Astrocyte (in vitro differentiated cells and primary cell): ENCODE measurements around the gene BEND6. TPM values are rescaled to one million over a fixed set of nuclear protein-coding genes. Genes with fewer than 3 reads are reported as not detected.
A peak's percentile ranks its signal among the peaks of the same experiment; 100 is the strongest.

Experiments used
- DNase-seq: peaks from one replicate; pipeline ENCODE4 v3.0.0-alpha.2; 2010; ENCODE audit warnings: low read depth
- FAIRE-seq: peaks from 2 replicates; lab custom pipeline; 2011; peaks lifted over from hg19 to GRCh38; lab: Jason Lieb, UNC
- H2AFZ ChIP-seq: 2 replicates; pipeline ENCODE4 v1.6.0; 2012; ENCODE audit warnings: low read depth, low read length, inconsistent platforms
- H3K27ac ChIP-seq: 2 replicates; pipeline ENCODE4 v1.5.1; 2011; ENCODE audit warnings: low read depth, low read length, inconsistent platforms
- H3K27me3 ChIP-seq: 2 replicates; pipeline ENCODE4 v1.6.0; 2011; ENCODE audit warnings: low read length, inconsistent platforms; ENCODE audit not compliant: insufficient read depth
- H3K36me3 ChIP-seq: 2 replicates; pipeline ENCODE4 v1.5.1; 2011; ENCODE audit warnings: low read length, inconsistent platforms; ENCODE audit not compliant: insufficient read depth
- H3K4me1 ChIP-seq: 2 replicates; pipeline ENCODE4 v1.5.1; 2011; ENCODE audit warnings: low read length, inconsistent platforms; ENCODE audit not compliant: insufficient read depth
- H3K4me2 ChIP-seq: 2 replicates; pipeline ENCODE4 v1.6.0; 2012; ENCODE audit warnings: low read length, inconsistent platforms
- H3K4me3 ChIP-seq: 2 replicates; pipeline ENCODE4 v1.5.1; 2011; ENCODE audit warnings: low read depth, mild to moderate bottlenecking, low read length, inconsistent platforms; ENCODE audit not compliant: insufficient read depth
- H3K79me2 ChIP-seq: 2 replicates; pipeline ENCODE4 v1.6.0; 2012; ENCODE audit warnings: mild to moderate bottlenecking, low read length, inconsistent platforms; ENCODE audit not compliant: insufficient read depth
- H3K9ac ChIP-seq: 2 replicates; pipeline ENCODE4 v1.6.0; 2012; ENCODE audit warnings: mild to moderate bottlenecking, low read length, inconsistent platforms
- H3K9me3 ChIP-seq: 2 replicates; pipeline ENCODE4 v1.5.1; 2012; ENCODE audit warnings: low read depth, mild to moderate bottlenecking, low read length, inconsistent platforms; ENCODE audit not compliant: insufficient read depth
- H4K20me1 ChIP-seq: 2 replicates; pipeline ENCODE4 v1.6.0; 2012; ENCODE audit warnings: low read length, inconsistent platforms; ENCODE audit not compliant: insufficient read depth
- H3K27ac Mint-ChIP-seq: one replicate; pipeline ENCODE4 v1.8.0; 2021; ENCODE audit warnings: mild to moderate bottlenecking, mixed read lengths; ENCODE audit not compliant: unreplicated experiment
- H3K27me3 Mint-ChIP-seq: one replicate; pipeline ENCODE4 v1.8.0; 2021; ENCODE audit warnings: low read depth, mixed read lengths; ENCODE audit not compliant: unreplicated experiment
- H3K36me3 Mint-ChIP-seq: one replicate; pipeline ENCODE4 v1.8.0; 2021; ENCODE audit warnings: low read depth, mixed read lengths; ENCODE audit not compliant: unreplicated experiment
- H3K4me1 Mint-ChIP-seq: one replicate; pipeline ENCODE4 v1.8.0; 2021; ENCODE audit warnings: low read depth, mixed read lengths; ENCODE audit not compliant: unreplicated experiment
- H3K4me3 Mint-ChIP-seq: one replicate; pipeline ENCODE4 v1.8.0; 2021; ENCODE audit warnings: mild to moderate bottlenecking, moderate library complexity, mixed read lengths; ENCODE audit not compliant: unreplicated experiment
- H3K9me3 Mint-ChIP-seq: one replicate; pipeline ENCODE4 v1.8.0; 2021; ENCODE audit warnings: mild to moderate bottlenecking, mixed read lengths; ENCODE audit not compliant: unreplicated experiment
- EZH2 ChIP-seq: IDR thresholded peaks from 2 replicates; pipeline ENCODE4 v1.6.1; 2012; ENCODE audit warnings: mild to moderate bottlenecking, low read length, inconsistent platforms; ENCODE audit not compliant: insufficient read depth
- total RNA-seq: library from RNA; stranded (reverse); gene quantifications from 2 replicates; pipeline ENCODE4 v1.2.1, GENCODE V29; 2021
- TF ChIP-seq, protein P1 (sequence below): IDR thresholded peaks from 2 replicates; pipeline ENCODE4 v1.5.1; 2011; ENCODE audit warnings: low read depth, mild to moderate bottlenecking, inconsistent platforms, low read length, moderate library complexity; ENCODE audit not compliant: insufficient read depth

The BEND6 gene
- total RNA-seq, 1 donor from 2014 or later, result 8.3 TPM

DNA sequence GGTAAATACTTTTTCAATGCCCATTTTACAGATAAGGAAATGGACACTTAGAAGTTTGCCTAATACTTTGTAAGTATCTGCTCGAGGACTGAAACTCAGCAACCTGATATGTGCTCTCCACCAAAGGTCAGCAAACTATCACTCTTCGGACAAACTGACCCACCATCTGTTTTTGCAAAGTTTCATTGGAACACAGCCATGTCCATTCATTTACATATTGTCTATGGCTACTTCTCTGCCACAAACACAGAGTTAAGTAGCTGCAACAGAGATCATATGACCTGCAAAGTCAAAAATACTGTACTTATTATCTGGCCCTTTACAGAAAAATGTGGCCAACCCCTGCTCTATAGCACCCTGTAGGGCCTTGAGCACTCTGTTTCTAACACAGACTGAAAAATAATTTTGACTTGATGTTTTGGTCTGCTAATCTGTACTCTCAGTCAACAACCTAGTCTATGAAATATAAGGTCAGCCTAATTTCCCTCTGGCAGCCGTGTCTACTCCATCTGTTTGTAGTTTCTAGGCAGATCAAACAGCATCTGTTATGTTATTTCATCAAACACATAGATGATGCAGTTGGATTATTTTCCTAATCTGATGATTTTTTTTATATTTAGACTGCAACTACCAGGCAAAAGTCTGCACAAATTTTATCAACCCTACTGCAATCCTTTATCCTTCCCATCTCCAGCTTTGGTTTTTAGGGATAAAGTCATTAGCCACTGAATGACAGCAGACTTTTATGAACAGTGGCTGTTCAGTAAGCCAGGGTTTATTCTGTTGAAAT is 41.4 kb upstream of the BEND6 start:
- Mint-ChIP-seq H3K36me3 (peaks cover under 1% of the 10 kb centered on the region), H3K27ac (no peak overlapping the region), H3K4me1 (peaks cover 32% of the 10 kb centered on the region), H3K9me3 (no peaks in the 10 kb centered on the region), H3K27me3 (no peaks in the 10 kb centered on the region), H3K4me3 (no peak overlapping the region)
- H3K4me3 ChIP-seq, result no peak overlapping the region
- no peak overlapping the region for H2AFZ ChIP-seq
- no peak overlapping the region for H3K4me2 ChIP-seq
- H4K20me1 ChIP-seq, result no peaks in the 10 kb centered on the region
- FAIRE-seq (peak; percentile 5), DNase-seq (peak; percentile 31)
- H3K9ac ChIP-seq, result no peak overlapping the region
- H3K79me2 ChIP-seq, result peaks cover 25% of the 10 kb centered on the region
- no peaks in the 10 kb centered on the region for H3K27me3 ChIP-seq
- peaks cover 20% of the 10 kb centered on the region for H3K4me1 ChIP-seq
- H3K9me3 ChIP-seq, result no peaks in the 10 kb centered on the region
- H3K27ac ChIP-seq, result no peak overlapping the region
- TF ChIP-seq, protein P1, sequence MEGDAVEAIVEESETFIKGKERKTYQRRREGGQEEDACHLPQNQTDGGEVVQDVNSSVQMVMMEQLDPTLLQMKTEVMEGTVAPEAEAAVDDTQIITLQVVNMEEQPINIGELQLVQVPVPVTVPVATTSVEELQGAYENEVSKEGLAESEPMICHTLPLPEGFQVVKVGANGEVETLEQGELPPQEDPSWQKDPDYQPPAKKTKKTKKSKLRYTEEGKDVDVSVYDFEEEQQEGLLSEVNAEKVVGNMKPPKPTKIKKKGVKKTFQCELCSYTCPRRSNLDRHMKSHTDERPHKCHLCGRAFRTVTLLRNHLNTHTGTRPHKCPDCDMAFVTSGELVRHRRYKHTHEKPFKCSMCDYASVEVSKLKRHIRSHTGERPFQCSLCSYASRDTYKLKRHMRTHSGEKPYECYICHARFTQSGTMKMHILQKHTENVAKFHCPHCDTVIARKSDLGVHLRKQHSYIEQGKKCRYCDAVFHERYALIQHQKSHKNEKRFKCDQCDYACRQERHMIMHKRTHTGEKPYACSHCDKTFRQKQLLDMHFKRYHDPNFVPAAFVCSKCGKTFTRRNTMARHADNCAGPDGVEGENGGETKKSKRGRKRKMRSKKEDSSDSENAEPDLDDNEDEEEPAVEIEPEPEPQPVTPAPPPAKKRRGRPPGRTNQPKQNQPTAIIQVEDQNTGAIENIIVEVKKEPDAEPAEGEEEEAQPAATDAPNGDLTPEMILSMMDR, result no peak
- no peak for TF ChIP-seq EZH2
- no peaks in the 10 kb centered on the region for H3K36me3 ChIP-seq

DNA sequence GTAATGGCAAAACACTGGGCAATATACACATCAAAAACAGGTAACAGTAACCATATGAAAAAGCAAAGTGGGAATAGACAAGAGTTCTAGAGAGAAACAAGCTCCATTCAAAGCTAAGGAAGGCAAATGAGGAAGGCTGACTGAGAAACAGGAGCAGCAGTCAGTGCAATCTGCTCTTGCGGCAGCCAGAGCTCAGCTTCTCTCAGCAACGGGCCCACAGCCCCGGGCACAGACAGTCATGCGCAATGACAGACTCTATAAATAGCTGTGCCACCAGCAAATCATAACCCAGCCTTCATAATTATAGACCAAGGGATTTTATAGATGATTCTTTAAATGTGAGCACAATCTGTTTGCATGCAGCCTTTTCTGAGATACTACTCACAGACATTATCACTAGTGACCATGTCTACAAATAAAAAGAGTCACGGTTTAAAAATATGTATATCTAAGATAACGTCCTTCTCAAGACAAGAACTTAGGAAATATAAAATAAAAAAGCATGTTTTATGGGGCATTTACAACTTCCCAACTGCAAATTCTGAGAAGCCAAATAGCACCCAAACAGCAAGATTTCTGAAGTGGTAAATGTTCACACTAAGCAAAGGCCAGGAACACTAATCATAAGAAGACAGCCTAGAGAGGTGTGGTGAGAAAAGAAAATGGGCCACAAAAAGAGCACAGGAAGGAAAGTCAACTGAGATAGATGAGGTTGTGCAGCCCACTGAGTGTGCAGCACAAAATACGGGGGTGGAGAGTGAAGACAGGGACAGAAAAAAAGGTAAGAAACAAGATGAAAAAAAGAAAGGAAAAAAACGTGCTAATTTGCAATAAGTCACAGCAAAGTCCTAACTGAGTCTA is 39.9 kb upstream of the BEND6 start:
- Histone ChIP-seq H3K9ac (no peak overlapping the region), H3K27me3 (no peaks in the 10 kb centered on the region), H2AFZ (no peak overlapping the region), H3K27ac (no peak overlapping the region), H3K4me3 (no peak overlapping the region), H3K79me2 (peaks cover 25% of the 10 kb centered on the region), H3K9me3 (no peaks in the 10 kb centered on the region), H3K4me1 (peaks cover 16% of the 10 kb centered on the region), H4K20me1 (no peaks in the 10 kb centered on the region), H3K4me2 (no peak overlapping the region), H3K36me3 (no peaks in the 10 kb centered on the region)
- TF ChIP-seq EZH2, result no peak
- TF ChIP-seq, protein P1, result no peak
- peaks cover 28% of the 10 kb centered on the region for H3K4me1 Mint-ChIP-seq
- H3K36me3 Mint-ChIP-seq, result no peaks in the 10 kb centered on the region
- no peaks in the 10 kb centered on the region for H3K27me3 Mint-ChIP-seq
- H3K9me3 Mint-ChIP-seq, result no peaks in the 10 kb centered on the region
- no peak overlapping the region for H3K27ac Mint-ChIP-seq
- FAIRE-seq (no peak), DNase-seq (no peak)
- H3K4me3 Mint-ChIP-seq, result no peak overlapping the region
